Ovary (tissue), 3 donors: Measurements from ENCODE around the gene WTAP.

ENCODE experiments used
- CTCF ChIP-seq, 3 donors: fragments of 450-650 bp in 2 of 3; fragments of 200-600 bp in 1 of 3; IDR thresholded peaks; one replicate each; pipeline versions ENCODE4 v1.5.1 to v1.8.0; 2016 to 2022; ENCODE audit warnings: antibody characterized with exemption in 3 of 3, mild to moderate bottlenecking in 1 of 3
- POLR2A ChIP-seq: fragments of 450-650 bp; IDR thresholded peaks from one replicate; pipeline ENCODE4 v1.6.1; 2017; ENCODE audit warnings: antibody characterized with exemption, mild to moderate bottlenecking, moderate library complexity
- donor health status: DM: no; HTN: no; CAD: no.

GRCh38 chr6:159691963-159692287 lies 35.4 kb upstream of the WTAP start:
- TF ChIP-seq CTCF (IDR thresholded peaks at IDR 0.05) (no peak), POLR2A (no peak)
